ENCODE measurements around the gene NPEPL1. TPM values are rescaled to one million over a fixed set of nuclear protein-coding genes. Genes with fewer than 3 reads are reported as not detected.

The NPEPL1 gene
- total and polyA plus RNA-seq, 2 donors (not counting 3 experiments of a cell fraction or from before 2014, with no cell fraction given): 22.5 to 40.8 TPM

- ChIA-PET POLR2A (no interaction called here), CTCF (interaction anchor here (0.8 to 3.8 kb wide), 3 partner anchors 34 to 212 kb away, joined by 3 to 23 read pairs (median 6); partner anchors contain the start of gene STX16)
- peaks cover 14% of the 10 kb centered on the region for H3K4me1 ChIP-seq (ENCODE audit: control insufficient read depth, extremely low read depth, insufficient read depth, low read length)
- dilution Hi-C loops (cut with MboI; ENCODE audit: extremely low pct_ligation_motif_present, low sequenced_read_pairs): no loop called here
- H3K4me3 ChIP-seq (replicated peaks in 1 of 3; ENCODE audit: insufficient read depth in 1 of 3, low read depth in 1 of 3, low read length in 3 of 3): peak overlapping the region in 2 of 3 experiments; percentile 27 to 49
- peaks cover 4% of the 10 kb centered on the region for H3K79me2 ChIP-seq (ENCODE audit: control insufficient read depth, insufficient read depth, low read length)
- peak overlapping the region; percentile 56 for H3K4me2 ChIP-seq (ENCODE audit: insufficient read depth, low read length)
- peak overlapping the region; percentile 73 for H3K9ac ChIP-seq (replicated peaks; ENCODE audit: extremely low read depth, insufficient read depth, low read length)
- TF ChIP-seq, protein P1, sequence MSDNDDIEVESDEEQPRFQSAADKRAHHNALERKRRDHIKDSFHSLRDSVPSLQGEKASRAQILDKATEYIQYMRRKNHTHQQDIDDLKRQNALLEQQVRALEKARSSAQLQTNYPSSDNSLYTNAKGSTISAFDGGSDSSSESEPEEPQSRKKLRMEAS (IDR thresholded peaks at IDR 0.05; ENCODE audit: insufficient read depth, insufficient read length): no peak
- peak in 1 of 2 donors; percentile 9 for TF ChIP-seq CTCF (IDR thresholded peaks at IDR 0.05; ENCODE audit: extremely low read depth in 1 of 2, insufficient read depth in 1 of 2, low read depth in 1 of 2, low read length in 2 of 2)
- no peak for TF ChIP-seq FOS (IDR thresholded peaks at IDR 0.05; ENCODE audit: borderline replicate concordance, insufficient read depth, low read length)
- peaks cover 0 to 24% of the 10 kb centered on the region in 2 experiments for H3K36me3 ChIP-seq (ENCODE audit: control insufficient read depth in 2 of 2, extremely low read depth in 1 of 2, insufficient read depth in 2 of 2, low read length in 2 of 2)
- H3K9me3 ChIP-seq (replicated peaks; ENCODE audit: control insufficient read depth, insufficient read depth, low read length): no peaks in the 10 kb centered on the region
- H2AFZ ChIP-seq (ENCODE audit: low read depth, low read length): peak overlapping the region; percentile 8
- H4K20me1 ChIP-seq (replicated peaks; ENCODE audit: control insufficient read depth, extremely low read depth, insufficient read depth, low read length): no peaks in the 10 kb centered on the region
- intact Hi-C loops (cut with micrococcal nuclease): loop anchor here (2.0 to 5.0 kb wide), 3 partner anchors 41 to 386 kb away; partner anchors contain the start of gene RAB22A
- DNase-seq (ENCODE audit: low read depth, low spot score): peak; percentile 20
- H3K27me3 ChIP-seq (ENCODE audit: control insufficient read depth in 2 of 2, insufficient read depth in 2 of 2, low read length in 2 of 2): no peaks in the 10 kb centered on the region
- BruUV-seq (replicated peaks): TSS peak; percentile 6
- peak overlapping the region; percentile 15 for H3K27ac ChIP-seq (ENCODE audit: insufficient read depth, low read depth, low read length)
- FAIRE-seq: no peak
- H3K9me1 ChIP-seq (replicated peaks; ENCODE audit: control insufficient read depth, extremely low read depth, insufficient read depth, low read length): no peaks in the 10 kb centered on the region
Measured at GRCh38 chr20:58693226-58694006, 816 bp downstream of the NPEPL1 start.

All from endothelial cell of umbilical vein (primary cell).